Transverse colon (tissue), 4 donors: ENCODE results near the gene SDF2.
A peak's percentile ranks its signal among the peaks of the same experiment; 100 is the strongest.

Experiments used
- CTCF ChIP-seq, 5 experiments: fragments of 200-600 bp in 3 of 5; fragments of 450-650 bp in 2 of 5; sonication (generic) in 3 of 5; IDR thresholded peaks; 1 replicate in 2 of 5; 2 replicates in 3 of 5; pipeline ENCODE4 v1.5.1; 2016 to 2017; ENCODE audit warnings: antibody characterized with exemption in 5 of 5, inconsistent platforms in 3 of 5, mild to moderate bottlenecking in 2 of 5, moderate library complexity in 1 of 5
- EP300 ChIP-seq: sonication (generic); formaldehyde crosslinking; IDR thresholded peaks from one replicate; pipeline ENCODE4 v1.6.1; 2017; ENCODE audit warnings: antibody characterized with exemption, low read depth
- POLR2A ChIP-seq: fragments of 450-650 bp; IDR thresholded peaks from one replicate; pipeline ENCODE4 v1.6.1; 2016; ENCODE audit warnings: antibody characterized with exemption, mild to moderate bottlenecking, moderate library complexity
- POLR2AphosphoS5 ChIP-seq, 3 donors: sonication (generic); formaldehyde crosslinking; IDR thresholded peaks; one replicate each; pipeline ENCODE4 v1.6.1; 2016; ENCODE audit warnings: antibody characterized with exemption in 3 of 3

DNA sequence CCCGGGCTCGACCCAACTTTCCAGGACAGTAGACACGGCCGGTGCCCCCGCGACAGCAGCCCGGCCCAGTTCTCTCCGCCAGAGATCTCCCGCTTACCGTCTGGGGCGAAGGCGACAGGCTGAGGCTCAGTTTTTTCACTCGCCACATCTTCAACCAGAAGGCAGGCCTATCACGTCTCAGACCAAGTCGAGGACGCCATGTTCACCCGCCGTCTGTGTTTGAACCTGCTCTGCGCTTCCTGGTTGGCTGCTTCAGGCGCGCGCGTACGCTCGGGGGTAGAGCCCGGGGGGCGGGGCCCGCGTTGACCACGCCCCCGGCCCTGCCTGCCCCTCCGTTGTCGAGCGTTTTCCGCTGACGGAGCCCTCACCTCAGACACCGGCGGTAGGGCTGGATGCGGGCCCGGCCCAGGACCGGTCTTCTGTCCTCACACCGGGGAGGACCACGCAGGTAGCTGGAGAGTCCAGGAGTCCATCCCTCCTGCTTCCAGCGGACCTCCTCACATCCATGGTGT, 62.9 kb downstream of the SDF2 start, which contains the start of gene SPAG5:
- TF ChIP-seq CTCF (IDR thresholded peaks at IDR 0.05) (no peak), EP300 (no peak), POLR2A (peak; percentile 95), POLR2AphosphoS5 (IDR thresholded peaks at IDR 0.05) (peak; percentile 97 to 98 (median 97))
